Measurements from ENCODE around the gene MED13L. TPM values are rescaled to one million over a fixed set of nuclear protein-coding genes. Genes with fewer than 3 reads are reported as not detected.

The MED13L gene
- total and polyA plus RNA-seq, 2 donors (not counting 1 experiment from before 2014, with no cell fraction given) = 20.3 to 207 TPM

DNA sequence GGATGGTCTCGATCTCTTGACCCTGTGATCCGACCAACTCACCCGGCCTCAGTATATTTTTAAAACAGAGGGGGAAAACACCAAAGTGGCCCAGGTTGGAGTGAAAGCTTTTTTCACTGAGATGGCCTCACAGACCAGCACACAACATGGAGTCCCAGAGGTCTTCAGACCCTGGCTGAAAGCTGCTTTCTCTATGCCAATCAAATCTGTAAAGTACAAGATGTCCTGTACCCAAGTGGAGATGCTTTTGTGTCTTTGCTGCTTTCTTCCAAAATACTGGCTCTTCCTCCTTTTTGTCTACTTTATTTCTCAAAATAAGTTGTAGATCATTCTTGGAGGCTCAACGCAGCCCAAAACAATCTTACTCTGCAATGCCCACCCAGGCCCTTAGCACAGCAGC lies 214.8 kb downstream of the MED13L start:
- Histone ChIP-seq H3K36me3 (replicated peaks in 1 of 2; ENCODE audit: control extremely low read depth in 1 of 2, control insufficient read depth in 1 of 2, extremely low read depth in 1 of 2, insufficient read depth in 2 of 2, low read length in 1 of 2) (no peaks in the 10 kb centered on the region), H3K27me3 (replicated peaks in 1 of 4; ENCODE audit: control extremely low read depth in 1 of 4, control insufficient read depth in 3 of 4, insufficient read depth in 4 of 4, low read length in 3 of 4) (no peaks in the 10 kb centered on the region), H3K27ac (ENCODE audit: low read length in 2 of 2) (no peak overlapping the region), H3K4me3 (ENCODE audit: control extremely low read depth in 1 of 5, extremely low read depth in 1 of 5, insufficient read depth in 1 of 5, low read depth in 2 of 5, low read length in 4 of 5) (no peak overlapping the region), H3K4me1 (ENCODE audit: control insufficient read depth in 2 of 2, insufficient read depth in 2 of 2, low read length in 2 of 2) (peaks cover 15% of the 10 kb centered on the region in 2 donors), H3K4me2 (replicated peaks; ENCODE audit: low read depth, low read length, poor library complexity, severe bottlenecking) (no peak overlapping the region), H4K20me1 (ENCODE audit: control insufficient read depth, insufficient read depth, low read length, poor library complexity, severe bottlenecking) (no peaks in the 10 kb centered on the region), H2AFZ (ENCODE audit: insufficient read depth, low read depth, low read length, poor library complexity, severe bottlenecking) (no peak overlapping the region), H3K9me3 (ENCODE audit: control extremely low read depth in 1 of 3, control insufficient read depth in 2 of 3, insufficient read depth in 1 of 3, low read length in 2 of 3) (no peaks in the 10 kb centered on the region), H3K9ac (ENCODE audit: low read length) (no peak overlapping the region), H3K79me2 (ENCODE audit: control insufficient read depth, insufficient read depth, low read length) (peaks cover 79% of the 10 kb centered on the region)
- DNase-seq = no peak
- no peak for TF ChIP-seq EZH2 (IDR thresholded peaks at IDR 0.05; ENCODE audit: borderline replicate concordance, insufficient read depth, low read depth, low read length, poor library complexity, severe bottlenecking)
- TF ChIP-seq, protein P1, sequence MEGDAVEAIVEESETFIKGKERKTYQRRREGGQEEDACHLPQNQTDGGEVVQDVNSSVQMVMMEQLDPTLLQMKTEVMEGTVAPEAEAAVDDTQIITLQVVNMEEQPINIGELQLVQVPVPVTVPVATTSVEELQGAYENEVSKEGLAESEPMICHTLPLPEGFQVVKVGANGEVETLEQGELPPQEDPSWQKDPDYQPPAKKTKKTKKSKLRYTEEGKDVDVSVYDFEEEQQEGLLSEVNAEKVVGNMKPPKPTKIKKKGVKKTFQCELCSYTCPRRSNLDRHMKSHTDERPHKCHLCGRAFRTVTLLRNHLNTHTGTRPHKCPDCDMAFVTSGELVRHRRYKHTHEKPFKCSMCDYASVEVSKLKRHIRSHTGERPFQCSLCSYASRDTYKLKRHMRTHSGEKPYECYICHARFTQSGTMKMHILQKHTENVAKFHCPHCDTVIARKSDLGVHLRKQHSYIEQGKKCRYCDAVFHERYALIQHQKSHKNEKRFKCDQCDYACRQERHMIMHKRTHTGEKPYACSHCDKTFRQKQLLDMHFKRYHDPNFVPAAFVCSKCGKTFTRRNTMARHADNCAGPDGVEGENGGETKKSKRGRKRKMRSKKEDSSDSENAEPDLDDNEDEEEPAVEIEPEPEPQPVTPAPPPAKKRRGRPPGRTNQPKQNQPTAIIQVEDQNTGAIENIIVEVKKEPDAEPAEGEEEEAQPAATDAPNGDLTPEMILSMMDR (IDR thresholded peaks at IDR 0.05) = no peak
- intact Hi-C loops (cut with micrococcal nuclease) = loop anchor here (10.0 kb wide), 2 partner anchors 48 to 642 kb away; no protein-coding TSS in a partner anchor
- ATAC-seq (ENCODE audit: low read depth) = no peak
- CTCF ChIA-PET = interaction anchor here (0.8 to 2.2 kb wide), 3 partner anchors 24 to 173 kb away, joined by 3 to 12 read pairs (median 3); no protein-coding TSS in a partner anchor
- POLR2A ChIA-PET = no interaction called here
- H3K4me3 Mint-ChIP-seq = no peak overlapping the region
- WGBS (ENCODE audit: insufficient coverage) = 98% methylated on average over 4 of the region's 4 CpGs
- H3K4me1 Mint-ChIP-seq = peaks cover 52% of the 10 kb centered on the region
- H3K9me3 Mint-ChIP-seq (ENCODE audit: insufficient read depth) = no peaks in the 10 kb centered on the region
- peak overlapping the region; percentile 26 for H3K27ac Mint-ChIP-seq
- no peaks in the 10 kb centered on the region for H3K27me3 Mint-ChIP-seq

DNA sequence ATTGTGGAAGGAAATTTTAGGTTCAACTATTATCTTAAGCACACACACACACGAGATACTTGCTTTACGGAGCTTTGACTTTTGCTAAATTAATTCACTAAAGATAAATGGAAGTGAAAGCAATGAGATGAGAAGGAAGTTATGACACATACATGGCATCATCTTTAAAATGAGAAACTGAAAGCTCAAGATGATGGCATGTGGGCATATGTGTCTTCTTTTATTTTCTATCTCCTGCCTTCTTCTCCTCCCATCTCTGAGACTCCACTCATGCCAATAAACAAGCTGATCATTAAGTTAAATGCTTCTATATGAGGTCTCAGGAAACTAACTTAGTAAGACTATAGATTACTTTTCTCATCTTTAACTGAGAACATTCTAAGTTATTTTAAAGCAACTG lies 216.7 kb downstream of the MED13L start:
- POLR2A ChIA-PET = no interaction called here
- no CpG with 5 or more reads among the region's 2 CpGs for WGBS (ENCODE audit: insufficient coverage)

More for the DNA sequence above, 216.7 kb downstream of the MED13L start:
- Histone ChIP-seq H3K9me3 (ENCODE audit: control extremely low read depth in 1 of 3, control insufficient read depth in 2 of 3, insufficient read depth in 1 of 3, low read length in 2 of 3) (no peaks in the 10 kb centered on the region), H3K9ac (ENCODE audit: low read length) (peak overlapping the region; percentile 56), H3K36me3 (replicated peaks in 1 of 2; ENCODE audit: control extremely low read depth in 1 of 2, control insufficient read depth in 1 of 2, extremely low read depth in 1 of 2, insufficient read depth in 2 of 2, low read length in 1 of 2) (no peaks in the 10 kb centered on the region), H3K4me3 (ENCODE audit: control extremely low read depth in 1 of 5, extremely low read depth in 1 of 5, insufficient read depth in 1 of 5, low read depth in 2 of 5, low read length in 4 of 5) (peak overlapping the region in 4 of 5 experiments; percentile 15 to 67 (median 38)), H3K4me2 (replicated peaks; ENCODE audit: low read depth, low read length, poor library complexity, severe bottlenecking) (peak overlapping the region; percentile 66), H2AFZ (ENCODE audit: insufficient read depth, low read depth, low read length, poor library complexity, severe bottlenecking) (peak overlapping the region; percentile 41), H4K20me1 (ENCODE audit: control insufficient read depth, insufficient read depth, low read length, poor library complexity, severe bottlenecking) (peaks cover 6% of the 10 kb centered on the region), H3K4me1 (ENCODE audit: control insufficient read depth in 2 of 2, insufficient read depth in 2 of 2, low read length in 2 of 2) (peaks cover 11 to 12% of the 10 kb centered on the region in 2 donors), H3K79me2 (ENCODE audit: control insufficient read depth, insufficient read depth, low read length) (peaks cover 90% of the 10 kb centered on the region), H3K27ac (ENCODE audit: low read length in 2 of 2) (peak overlapping the region; percentile 48 to 73), H3K27me3 (replicated peaks in 1 of 4; ENCODE audit: control extremely low read depth in 1 of 4, control insufficient read depth in 3 of 4, insufficient read depth in 4 of 4, low read length in 3 of 4) (no peaks in the 10 kb centered on the region)
- Mint-ChIP-seq H3K27me3 (no peaks in the 10 kb centered on the region), H3K4me3 (peak overlapping the region; percentile 84), H3K9me3 (ENCODE audit: insufficient read depth) (no peaks in the 10 kb centered on the region), H3K4me1 (peaks cover 46% of the 10 kb centered on the region), H3K27ac (peak overlapping the region; percentile 81)
- CTCF ChIA-PET = interaction anchor here (1.0 to 2.2 kb wide), 3 partner anchors 9 to 498 kb away, joined by 3 to 12 read pairs (median 6); partner anchors contain the start of gene MAP1LC3B2
- DNase-seq (peak; percentile 76), ATAC-seq (ENCODE audit: low read depth) (peak; percentile 84)
- no peak for TF ChIP-seq EZH2 (IDR thresholded peaks at IDR 0.05; ENCODE audit: borderline replicate concordance, insufficient read depth, low read depth, low read length, poor library complexity, severe bottlenecking)
- TF ChIP-seq, protein P1 (IDR thresholded peaks at IDR 0.05) = no peak
- intact Hi-C loops (cut with micrococcal nuclease) = loop anchor here (1.0 to 10.0 kb wide), 3 partner anchors 46 to 644 kb away; partner anchors contain the start of gene MAP1LC3B2

Data from B cell (primary cell).